ENCODE measurements around the gene MLH3. TPM values are rescaled to one million over a fixed set of nuclear protein-coding genes. Genes with fewer than 3 reads are reported as not detected.

The MLH3 gene
- total RNA-seq, 4 donors from 2014 or later, result 27.4 to 41.9 (median 31.1) TPM

DNA sequence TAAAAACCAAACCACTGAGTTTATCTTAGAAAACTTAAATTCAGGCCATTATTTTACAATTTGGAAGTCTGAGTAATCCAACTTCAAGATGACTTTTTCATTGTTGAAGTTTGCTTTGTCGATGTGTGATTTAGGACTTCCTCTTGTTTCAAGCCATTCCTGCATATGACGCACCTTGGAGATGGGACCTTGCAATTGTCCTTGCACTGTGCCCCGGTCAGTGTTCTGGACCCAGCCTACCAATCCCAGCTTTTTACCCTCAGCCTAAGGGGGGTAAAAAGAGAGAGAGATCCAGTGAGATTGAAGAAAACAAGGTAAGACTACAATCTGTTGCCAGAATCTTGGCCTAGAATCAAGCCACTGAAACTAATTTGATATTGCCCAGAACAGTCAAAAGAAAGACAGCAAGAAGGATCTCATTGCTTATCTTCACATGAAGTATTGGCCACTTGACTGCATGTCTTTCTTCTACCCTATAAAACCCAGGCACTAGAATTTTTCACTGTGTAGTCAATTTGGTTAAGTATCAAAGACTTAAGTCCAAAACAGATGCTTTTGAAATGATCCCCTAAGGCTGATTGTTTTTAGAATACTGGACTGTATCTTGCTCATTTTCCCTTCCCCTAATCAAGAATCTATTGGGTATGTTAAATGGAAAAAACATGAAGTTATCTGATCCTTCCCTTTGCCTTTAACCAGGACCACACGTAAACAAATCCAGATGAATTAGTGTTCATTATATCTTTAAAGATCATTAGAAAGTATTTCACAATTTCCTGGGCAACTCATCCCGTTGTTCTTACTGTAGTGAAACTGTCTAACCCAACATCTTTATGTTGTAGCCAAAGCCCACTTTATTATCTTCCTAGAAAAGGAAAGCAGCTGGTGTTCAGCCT, 2.4 kb upstream of the MLH3 start:
- TF ChIP-seq, protein P1, sequence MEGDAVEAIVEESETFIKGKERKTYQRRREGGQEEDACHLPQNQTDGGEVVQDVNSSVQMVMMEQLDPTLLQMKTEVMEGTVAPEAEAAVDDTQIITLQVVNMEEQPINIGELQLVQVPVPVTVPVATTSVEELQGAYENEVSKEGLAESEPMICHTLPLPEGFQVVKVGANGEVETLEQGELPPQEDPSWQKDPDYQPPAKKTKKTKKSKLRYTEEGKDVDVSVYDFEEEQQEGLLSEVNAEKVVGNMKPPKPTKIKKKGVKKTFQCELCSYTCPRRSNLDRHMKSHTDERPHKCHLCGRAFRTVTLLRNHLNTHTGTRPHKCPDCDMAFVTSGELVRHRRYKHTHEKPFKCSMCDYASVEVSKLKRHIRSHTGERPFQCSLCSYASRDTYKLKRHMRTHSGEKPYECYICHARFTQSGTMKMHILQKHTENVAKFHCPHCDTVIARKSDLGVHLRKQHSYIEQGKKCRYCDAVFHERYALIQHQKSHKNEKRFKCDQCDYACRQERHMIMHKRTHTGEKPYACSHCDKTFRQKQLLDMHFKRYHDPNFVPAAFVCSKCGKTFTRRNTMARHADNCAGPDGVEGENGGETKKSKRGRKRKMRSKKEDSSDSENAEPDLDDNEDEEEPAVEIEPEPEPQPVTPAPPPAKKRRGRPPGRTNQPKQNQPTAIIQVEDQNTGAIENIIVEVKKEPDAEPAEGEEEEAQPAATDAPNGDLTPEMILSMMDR (IDR thresholded peaks at IDR 0.05; ENCODE audit: low read depth), result no peak

DNA sequence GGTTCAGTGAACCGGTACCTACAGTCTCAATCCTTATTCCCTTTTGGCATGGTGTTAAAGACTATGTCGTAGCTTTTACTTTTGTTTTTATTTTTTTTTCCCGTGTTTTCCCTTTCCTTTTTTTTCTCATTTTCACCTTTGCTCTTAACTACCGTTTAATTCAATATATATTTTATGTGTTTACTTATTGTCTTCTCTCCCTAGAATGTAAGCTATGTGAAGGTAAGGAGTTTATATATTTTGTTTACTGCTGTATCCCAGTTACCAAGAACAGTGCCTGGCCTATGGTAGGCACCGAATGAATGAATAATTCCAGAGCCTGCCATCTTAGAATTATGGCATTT, 261 bp upstream of the MLH3 start:
- TF ChIP-seq, protein P1 (IDR thresholded peaks at IDR 0.05; ENCODE audit: low read depth), result no peak

DNA sequence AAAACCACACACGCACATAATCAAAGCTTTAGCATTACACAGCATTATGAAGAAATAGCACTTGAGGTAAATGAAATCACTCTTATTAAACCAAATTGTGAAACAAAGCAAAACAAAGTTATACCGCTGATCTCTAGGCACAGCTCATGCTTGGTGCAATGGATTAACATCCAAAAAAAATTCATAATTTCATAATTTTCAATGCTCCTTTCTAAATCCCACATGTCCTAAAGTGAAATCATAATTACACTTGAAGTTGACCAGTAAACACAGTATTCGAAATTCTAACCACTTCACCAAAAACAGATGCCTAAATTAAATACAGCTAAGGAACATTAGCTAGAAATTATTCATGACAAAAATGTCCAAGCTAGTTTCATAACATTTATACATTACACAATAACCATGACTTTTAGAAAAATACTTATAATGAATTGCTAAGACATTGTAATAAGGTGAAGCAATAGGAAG, 1.5 kb downstream of the MLH3 start:
- TF ChIP-seq, protein P1 (IDR thresholded peaks at IDR 0.05; ENCODE audit: low read depth), result no peak

DNA sequence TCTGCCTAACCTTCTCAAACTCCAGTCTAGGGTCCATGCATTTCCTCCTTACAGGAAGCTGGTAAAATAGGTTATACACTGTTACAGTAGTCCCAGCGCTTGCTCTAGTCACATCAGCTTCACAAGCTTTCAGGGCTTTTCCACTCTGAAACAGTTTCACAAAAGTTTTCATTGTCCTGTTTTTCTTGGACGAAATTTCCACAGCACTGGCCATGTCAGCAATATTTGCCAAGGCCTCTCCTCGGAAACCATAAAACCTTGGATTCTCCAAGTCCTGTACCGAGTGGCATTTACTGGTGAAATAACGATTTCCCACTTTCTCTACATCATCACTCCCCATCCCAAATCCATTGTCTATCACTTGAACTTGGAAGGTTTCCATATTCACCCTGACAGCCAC, 2.1 kb downstream of the MLH3 start:
- TF ChIP-seq, protein P1 (IDR thresholded peaks at IDR 0.05; ENCODE audit: low read depth), result no peak

DNA sequence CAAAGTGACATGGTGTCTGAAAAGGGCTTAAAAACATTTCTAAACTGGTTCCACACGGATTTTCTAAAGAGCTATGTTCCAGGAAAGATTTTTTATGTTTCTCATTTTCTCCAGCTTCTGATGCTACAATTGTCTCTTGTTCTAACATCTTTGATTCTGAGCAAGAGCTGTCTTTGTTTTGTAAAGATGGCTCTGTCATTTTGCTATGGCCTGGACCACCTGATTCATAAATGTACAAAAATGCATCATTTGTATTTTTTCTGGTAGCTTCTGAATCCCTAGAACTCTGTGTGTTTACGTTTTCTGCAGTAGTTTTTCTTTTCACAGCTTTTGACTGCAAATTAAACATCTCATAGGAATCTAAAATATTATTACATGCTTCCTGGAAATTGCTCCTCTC, 3.2 kb downstream of the MLH3 start:
- TF ChIP-seq, protein P1 (IDR thresholded peaks at IDR 0.05; ENCODE audit: low read depth), result no peak

DNA sequence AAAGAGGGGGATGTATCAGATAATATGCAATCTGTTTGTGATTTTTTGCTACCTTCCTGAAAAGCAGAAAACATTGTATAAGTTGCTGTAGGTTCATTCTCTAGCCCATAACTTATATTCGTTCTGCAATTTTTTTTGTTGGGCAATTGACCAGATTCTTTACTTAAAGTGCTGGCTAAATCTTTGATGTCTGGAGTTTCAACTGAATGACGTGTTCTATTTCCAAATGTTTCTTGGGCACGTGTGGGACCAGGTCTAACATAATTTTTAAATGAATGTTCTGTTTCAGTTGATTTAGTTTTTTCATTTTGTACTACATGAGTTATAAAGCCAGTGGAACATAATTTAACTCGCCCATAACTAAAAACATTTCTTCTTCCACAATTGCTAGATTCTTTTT, 3.8 kb downstream of the MLH3 start:
- TF ChIP-seq, protein P1 (IDR thresholded peaks at IDR 0.05; ENCODE audit: low read depth), result no peak

DNA sequence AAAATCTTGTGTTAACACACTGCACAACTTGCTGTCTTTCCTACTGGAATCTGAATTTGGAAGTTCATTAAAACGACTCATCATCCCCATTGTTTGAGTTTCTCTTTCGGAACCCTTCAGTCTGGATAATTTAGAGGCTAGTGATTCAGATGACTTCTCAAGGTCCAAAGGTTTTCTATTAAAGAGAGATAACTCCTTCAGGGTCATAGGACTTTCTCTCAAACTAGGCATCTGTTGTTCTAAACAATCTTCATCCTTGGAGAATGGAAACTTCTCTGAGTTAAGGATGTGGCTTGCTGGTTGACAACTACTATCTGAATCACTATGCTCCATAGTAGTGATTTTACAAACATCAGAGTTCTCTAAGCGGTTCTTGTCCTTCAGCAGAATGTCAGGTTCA, 4.4 kb downstream of the MLH3 start:
- TF ChIP-seq, protein P1 (IDR thresholded peaks at IDR 0.05; ENCODE audit: low read depth), result no peak

Measured in subcutaneous adipose tissue (tissue), 4 donors.